Motor neuron (in vitro differentiated cells): ENCODE measurements around the gene TMEM190. TPM values are rescaled to one million over a fixed set of nuclear protein-coding genes. Genes with fewer than 3 reads are reported as not detected.

ENCODE experiments used
- total RNA-seq, 8 experiments: library from RNA; unstranded; fragments of 300-600 nt; gene quantifications; 2 replicates each; pipeline versions ENCODE4 v1.2.3 to v1.2.4, GENCODE V29; 2022

Gene TMEM190
- total RNA-seq, 8 experiments from 2014 or later: 0.46 to 8.4 (median 0.58) TPM; not detected in 5

Other genes starting within 250 kb of the TMEM190 start
- gene TNNT1, start 227.6 kb upstream of the TMEM190 start, total RNA-seq: 10 to 100 TPM in 2 of 8 experiments, 1 to 10 TPM in 6; 1.2 to 36.8 (median 3.9) TPM
- gene TNNI3, start 219.1 kb upstream of the TMEM190 start, total RNA-seq: 1 to 10 TPM in 7 of 8 experiments, not detected in 1; 2.9 to 8.5 (median 3.2) TPM
- 1 to 10 TPM in 6 of 8 experiments, under 1 TPM in 2; 0.41 to 7.2 (median 1.4) TPM for gene DNAAF3, start 210.2 kb upstream of the TMEM190 start, total RNA-seq
- gene SYT5, start 196.5 kb upstream of the TMEM190 start, total RNA-seq: 10 to 100 TPM in 4 of 8 experiments, 1 to 10 TPM in 4; 1.1 to 19.3 (median 8.7) TPM
- gene PTPRH, start 167.3 kb upstream of the TMEM190 start, total RNA-seq: 10 to 100 TPM in 6 of 8 experiments, 1 to 10 TPM in 2; 4.0 to 59.0 (median 18.1) TPM
- 1 to 10 TPM in 7 of 8 experiments, under 1 TPM in 1; 0.81 to 3.1 (median 2.2) TPM for gene TMEM86B, start 148.1 kb upstream of the TMEM190 start, total RNA-seq
- gene PPP6R1, start 117.8 kb upstream of the TMEM190 start, total RNA-seq: 10 to 100 TPM; 18.3 to 77.0 (median 26.7) TPM
- 10 to 100 TPM; 20.6 to 37.3 (median 24.5) TPM for gene HSPBP1, start 96.7 kb upstream of the TMEM190 start, total RNA-seq
- gene BRSK1, start 92.8 kb upstream of the TMEM190 start, total RNA-seq: 100 to 1,000 TPM in 1 of 8 experiments, 10 to 100 TPM in 6, 1 to 10 TPM in 1; 1.4 to 102 (median 77.8) TPM
- gene TMEM150B, start 51.5 kb upstream of the TMEM190 start, total RNA-seq: under 1 TPM in 3 of 8 experiments, not detected in 5; 0.11 to 0.62 (median 0.33) TPM
- 10 to 100 TPM in 6 of 8 experiments, 1 to 10 TPM in 2; 8.4 to 25.1 (median 20.9) TPM for gene KMT5C, start 37.0 kb upstream of the TMEM190 start, total RNA-seq
- 10 to 100 TPM in 1 of 8 experiments, 1 to 10 TPM in 4, under 1 TPM in 3; 0.55 to 15.3 (median 1.2) TPM for gene COX6B2, start 22.1 kb upstream of the TMEM190 start, total RNA-seq
- under 1 TPM in 6 of 8 experiments, not detected in 2; 0.05 to 0.71 (median 0.14) TPM for gene GARIN5B, start 13.6 kb upstream of the TMEM190 start, total RNA-seq
- gene IL11, start 6.4 kb upstream of the TMEM190 start, total RNA-seq: 1 to 10 TPM in 2 of 8 experiments, under 1 TPM in 6; 0.10 to 2.4 (median 0.43) TPM
- under 1 TPM in 3 of 8 experiments, not detected in 5; 0.23 to 0.40 (median 0.25) TPM for gene TMEM238, start 7.5 kb downstream of the TMEM190 start, total RNA-seq
- 1,000 to 10,000 TPM in 2 of 8 experiments, 100 to 1,000 TPM in 6; 362 to 1,444 (median 673) TPM for gene RPL28, start 9.1 kb downstream of the TMEM190 start, total RNA-seq
- gene UBE2S, start 31.0 kb downstream of the TMEM190 start, total RNA-seq: 10 to 100 TPM; 21.5 to 86.6 (median 37.8) TPM
- gene SHISA7, start 66.5 kb downstream of the TMEM190 start, total RNA-seq: 1 to 10 TPM in 5 of 8 experiments, under 1 TPM in 3; 0.10 to 3.4 (median 1.5) TPM
- 10 to 100 TPM; 35.4 to 82.0 (median 59.1) TPM for gene ISOC2, start 84.8 kb downstream of the TMEM190 start, total RNA-seq
- 1 to 10 TPM in 2 of 8 experiments, under 1 TPM in 5, not detected in 1; 0.05 to 1.3 (median 0.72) TPM for gene C19orf85, start 87.9 kb downstream of the TMEM190 start, total RNA-seq
- 1 to 10 TPM; 1.1 to 5.6 (median 3.6) TPM for gene ZNF628, start 99.8 kb downstream of the TMEM190 start, total RNA-seq
- 10 to 100 TPM; 10.9 to 62.6 (median 48.2) TPM for gene NAT14, start 108.4 kb downstream of the TMEM190 start, total RNA-seq
- gene SSC5D, start 111.6 kb downstream of the TMEM190 start, total RNA-seq: 1 to 10 TPM in 3 of 8 experiments, under 1 TPM in 5; 0.27 to 3.0 (median 0.63) TPM
- gene SBK2, start 160.3 kb downstream of the TMEM190 start, total RNA-seq: under 1 TPM in 1 of 8 experiments, not detected in 7; 0.18 TPM
- 1 to 10 TPM in 1 of 8 experiments, under 1 TPM in 4, not detected in 3; 0.14 to 1.1 (median 0.31) TPM for gene SBK3, start 168.7 kb downstream of the TMEM190 start, total RNA-seq
- 1 to 10 TPM; 3.4 to 9.4 (median 5.0) TPM for gene ZNF579, start 204.0 kb downstream of the TMEM190 start, total RNA-seq
- gene FIZ1, start 222.7 kb downstream of the TMEM190 start, total RNA-seq: 10 to 100 TPM in 2 of 8 experiments, 1 to 10 TPM in 6; 5.0 to 11.6 (median 8.3) TPM
- 10 to 100 TPM in 1 of 8 experiments, 1 to 10 TPM in 7; 3.7 to 12.3 (median 5.4) TPM for gene ZNF524, start 223.5 kb downstream of the TMEM190 start, total RNA-seq
- 1 to 10 TPM in 7 of 8 experiments, under 1 TPM in 1; 0.87 to 6.9 (median 3.5) TPM for gene ZNF865, start 228.8 kb downstream of the TMEM190 start, total RNA-seq
- 1 to 10 TPM; 1.6 to 8.2 (median 4.1) TPM for gene ZNF784, start 247.7 kb downstream of the TMEM190 start, total RNA-seq